Measurements from ENCODE around the gene JARID2. TPM values are rescaled to one million over a fixed set of nuclear protein-coding genes. Genes with fewer than 3 reads are reported as not detected.

JARID2 gene
- total RNA-seq, 3 donors from 2014 or later: 10.5 to 13.9 (median 11.5) TPM

- Histone ChIP-seq H3K27ac (no peak overlapping the region), H3K27me3 (no peaks in the 10 kb centered on the region), H3K4me3 (no peak overlapping the region), H3K4me1 (no peaks in the 10 kb centered on the region), H3K36me3 (no peaks in the 10 kb centered on the region), H3K9me3 (no peaks in the 10 kb centered on the region)
- no peak for TF ChIP-seq POLR2A (IDR thresholded peaks at IDR 0.05)
- no peak for TF ChIP-seq CTCF (IDR thresholded peaks at IDR 0.05)
- TF ChIP-seq POLR2AphosphoS5 (IDR thresholded peaks at IDR 0.05): no peak
- intact Hi-C loops (cut with DNase I; ENCODE audit: low total_unique reads): no loop called here
- no peak for DNase-seq (ENCODE audit: low spot score in 2 of 2)
Measured at GRCh38 chr6:15560713-15561112, 314.8 kb downstream of the JARID2 start.

GRCh38 chr6:15561447-15562199, 315.8 kb downstream of the JARID2 start:
- Histone ChIP-seq H3K27ac (no peak overlapping the region), H3K9me3 (no peaks in the 10 kb centered on the region), H3K4me3 (no peak overlapping the region), H3K4me1 (no peaks in the 10 kb centered on the region), H3K36me3 (no peaks in the 10 kb centered on the region), H3K27me3 (no peaks in the 10 kb centered on the region)
- intact Hi-C loops (cut with DNase I; ENCODE audit: low total_unique reads): no loop called here
- TF ChIP-seq POLR2A (IDR thresholded peaks at IDR 0.05): no peak
- no peak for TF ChIP-seq POLR2AphosphoS5 (IDR thresholded peaks at IDR 0.05)
- TF ChIP-seq CTCF (IDR thresholded peaks at IDR 0.05): no peak
- DNase-seq (ENCODE audit: low spot score in 2 of 2): no peak

GRCh38 chr6:15562977-15563376, 317.1 kb downstream of the JARID2 start:
- Histone ChIP-seq H3K27me3 (no peaks in the 10 kb centered on the region), H3K36me3 (no peaks in the 10 kb centered on the region), H3K4me3 (no peak overlapping the region), H3K4me1 (no peaks in the 10 kb centered on the region), H3K27ac (no peak overlapping the region), H3K9me3 (no peaks in the 10 kb centered on the region)
- intact Hi-C loops (cut with DNase I; ENCODE audit: low total_unique reads): no loop called here
- TF ChIP-seq POLR2AphosphoS5 (IDR thresholded peaks at IDR 0.05) (no peak), CTCF (IDR thresholded peaks at IDR 0.05) (no peak), POLR2A (IDR thresholded peaks at IDR 0.05) (no peak)
- DNase-seq (ENCODE audit: low spot score in 2 of 2): no peak

GRCh38 chr6:15569035-15569995, 323.4 kb downstream of the JARID2 start:
- intact Hi-C loops (cut with DNase I; ENCODE audit: low total_unique reads): no loop called here
- TF ChIP-seq CTCF (IDR thresholded peaks at IDR 0.05) (no peak), POLR2AphosphoS5 (IDR thresholded peaks at IDR 0.05) (no peak), POLR2A (IDR thresholded peaks at IDR 0.05) (no peak)
- Histone ChIP-seq H3K4me3 (no peak overlapping the region), H3K27ac (no peak overlapping the region), H3K27me3 (no peaks in the 10 kb centered on the region), H3K36me3 (no peaks in the 10 kb centered on the region), H3K9me3 (no peaks in the 10 kb centered on the region), H3K4me1 (no peaks in the 10 kb centered on the region)
- DNase-seq (ENCODE audit: low spot score in 2 of 2): no peak

- no peak overlapping the region for H3K27ac ChIP-seq
- no peak for TF ChIP-seq POLR2A (IDR thresholded peaks at IDR 0.05)
- no peak for TF ChIP-seq POLR2AphosphoS5 (IDR thresholded peaks at IDR 0.05)
- no peak for TF ChIP-seq CTCF (IDR thresholded peaks at IDR 0.05)
- no peak overlapping the region for H3K4me3 ChIP-seq
- no peak for DNase-seq (ENCODE audit: low spot score in 2 of 2)
- intact Hi-C loops (cut with DNase I; ENCODE audit: low total_unique reads): no loop called here
- no peaks in the 10 kb centered on the region for H3K4me1 ChIP-seq
- no peaks in the 10 kb centered on the region for H3K9me3 ChIP-seq
- H3K27me3 ChIP-seq: no peaks in the 10 kb centered on the region
- H3K36me3 ChIP-seq: no peaks in the 10 kb centered on the region
Measured at GRCh38 chr6:15570171-15570570, 324.3 kb downstream of the JARID2 start.

Measured in breast epithelium (tissue), 4 donors.